IPS DF 6.9 (cell line): ENCODE results near the gene TMEM222.

Experiments
- DNase-seq: peaks from one replicate; pipeline ENCODE4 v3.0.0-alpha.2; 2013; ENCODE audit warnings: low read depth, low spot score
- H3K27ac ChIP-seq: one replicate; pipeline ENCODE4 v1.5.1; 2013; ENCODE audit warnings: low read length, control low read depth
- H3K27me3 ChIP-seq: 2 replicates; pipeline ENCODE4 v1.6.1; 2013; ENCODE audit warnings: mild to moderate bottlenecking, low read length; ENCODE audit not compliant: control insufficient read depth, insufficient read depth
- H3K36me3 ChIP-seq: 2 replicates; pipeline ENCODE4 v1.6.1; 2013; ENCODE audit warnings: low read length; ENCODE audit not compliant: control insufficient read depth, insufficient read depth
- H3K4me1 ChIP-seq: 2 replicates; pipeline ENCODE4 v1.6.1; 2013; ENCODE audit warnings: low read length; ENCODE audit not compliant: control insufficient read depth, insufficient read depth
- H3K4me3 ChIP-seq: 2 replicates; pipeline ENCODE4 v1.5.1; 2013; ENCODE audit warnings: mild to moderate bottlenecking, low read length
- H3K9me3 ChIP-seq: 2 replicates; pipeline ENCODE4 v1.6.1; 2013; ENCODE audit warnings: low read length, inconsistent platforms; ENCODE audit not compliant: control insufficient read depth, insufficient read depth
- WGBS: extraction: QIAGEN DNeasy Blood & Tissue Kit; methylation state at CpG from one replicate; pipeline ENCODE4 v1.1.7; 2013; ENCODE audit warnings: mixed read lengths, missing lambda C conversion rate; ENCODE audit not compliant: insufficient read length, insufficient coverage; 5-methylcytosine and 5-hydroxymethylcytosine counted together

Gene TMEM222

GRCh38 chr1:27296773-27297291, 25.1 kb upstream of the TMEM222 start:
- H3K4me3 ChIP-seq = no peak overlapping the region
- H3K27ac ChIP-seq = no peak overlapping the region
- no peaks in the 10 kb centered on the region for H3K9me3 ChIP-seq
- no peak for DNase-seq
- peaks cover 1% of the 10 kb centered on the region for H3K4me1 ChIP-seq
- H3K27me3 ChIP-seq = no peaks in the 10 kb centered on the region
- no CpG with 5 or more reads among the region's 10 CpGs for whole genome bisulfite sequencing
- no peaks in the 10 kb centered on the region for H3K36me3 ChIP-seq

GRCh38 chr1:27297903-27298302, 24.1 kb upstream of the TMEM222 start:
- H3K27me3 ChIP-seq = no peaks in the 10 kb centered on the region
- WGBS = no CpG with 5 or more reads among the region's 3 CpGs
- no peaks in the 10 kb centered on the region for H3K9me3 ChIP-seq
- no peaks in the 10 kb centered on the region for H3K36me3 ChIP-seq
- H3K27ac ChIP-seq = no peak overlapping the region
- H3K4me3 ChIP-seq = no peak overlapping the region
- peaks cover 1% of the 10 kb centered on the region for H3K4me1 ChIP-seq
- no peak for DNase-seq

- Histone ChIP-seq H3K4me3 (no peak overlapping the region), H3K9me3 (no peaks in the 10 kb centered on the region), H3K4me1 (peaks cover 1% of the 10 kb centered on the region), H3K36me3 (no peaks in the 10 kb centered on the region), H3K27ac (no peak overlapping the region), H3K27me3 (no peaks in the 10 kb centered on the region)
- DNase-seq = no peak
- no CpG with 5 or more reads among the region's 8 CpGs for WGBS
Observed at GRCh38 chr1:27298632-27299384, 23.2 kb upstream of the TMEM222 start.

- DNase-seq = no peak
- Histone ChIP-seq H3K27me3 (no peaks in the 10 kb centered on the region), H3K4me1 (peaks cover 1% of the 10 kb centered on the region), H3K27ac (no peak overlapping the region), H3K36me3 (no peaks in the 10 kb centered on the region), H3K4me3 (no peak overlapping the region), H3K9me3 (no peaks in the 10 kb centered on the region)
- WGBS = no CpG with 5 or more reads among the region's 14 CpGs
Observed at GRCh38 chr1:27299385-27300271, 22.3 kb upstream of the TMEM222 start.

GRCh38 chr1:27300341-27301051, 21.5 kb upstream of the TMEM222 start:
- no peaks in the 10 kb centered on the region for H3K9me3 ChIP-seq
- H3K27me3 ChIP-seq = no peaks in the 10 kb centered on the region
- H3K27ac ChIP-seq = no peak overlapping the region
- DNase-seq = no peak
- no peaks in the 10 kb centered on the region for H3K36me3 ChIP-seq
- no peak overlapping the region for H3K4me3 ChIP-seq
- peaks cover 1% of the 10 kb centered on the region for H3K4me1 ChIP-seq
- no CpG with 5 or more reads among the region's 5 CpGs for WGBS

- no peak for DNase-seq
- Histone ChIP-seq H3K9me3 (no peaks in the 10 kb centered on the region), H3K27me3 (no peaks in the 10 kb centered on the region), H3K4me1 (peaks cover 1% of the 10 kb centered on the region), H3K36me3 (no peaks in the 10 kb centered on the region), H3K4me3 (no peak overlapping the region), H3K27ac (no peak overlapping the region)
- WGBS = no CpG with 5 or more reads among the region's 8 CpGs
Observed at GRCh38 chr1:27301052-27301422, 20.9 kb upstream of the TMEM222 start.

- Histone ChIP-seq H3K36me3 (no peaks in the 10 kb centered on the region), H3K27ac (no peak overlapping the region), H3K4me3 (no peak overlapping the region), H3K27me3 (no peaks in the 10 kb centered on the region), H3K9me3 (no peaks in the 10 kb centered on the region), H3K4me1 (peaks cover 4% of the 10 kb centered on the region)
- no peak for DNase-seq
- no CpG with 5 or more reads among the region's 10 CpGs for WGBS
Observed at GRCh38 chr1:27301582-27302199, 20.3 kb upstream of the TMEM222 start.

- H3K9me3 ChIP-seq = no peaks in the 10 kb centered on the region
- no CpG with 5 or more reads among the region's 2 CpGs for WGBS
- peaks cover 8% of the 10 kb centered on the region for H3K4me1 ChIP-seq
- no peaks in the 10 kb centered on the region for H3K27me3 ChIP-seq
- no peak for DNase-seq
- no peaks in the 10 kb centered on the region for H3K36me3 ChIP-seq
- no peak overlapping the region for H3K27ac ChIP-seq
- H3K4me3 ChIP-seq = no peak overlapping the region
Observed at GRCh38 chr1:27302612-27303011, 19.4 kb upstream of the TMEM222 start.

GRCh38 chr1:27303509-27303908, 18.5 kb upstream of the TMEM222 start:
- no peak for DNase-seq
- no peaks in the 10 kb centered on the region for H3K9me3 ChIP-seq
- WGBS = no CpG with 5 or more reads among the region's 15 CpGs

GRCh38 chr1:27306071-27306470, 15.9 kb upstream of the TMEM222 start:
- H3K4me3 ChIP-seq = no peak overlapping the region
- H3K27me3 ChIP-seq = no peaks in the 10 kb centered on the region
- no peaks in the 10 kb centered on the region for H3K36me3 ChIP-seq
- no peak overlapping the region for H3K27ac ChIP-seq
- no peaks in the 10 kb centered on the region for H3K9me3 ChIP-seq
- H3K4me1 ChIP-seq = peaks cover 9% of the 10 kb centered on the region
- no CpG with 5 or more reads among the region's 11 CpGs for WGBS
- DNase-seq = no peak

More at GRCh38 chr1:27303509-27303908, 18.5 kb upstream of the TMEM222 start:
- H3K4me3 ChIP-seq = no peak overlapping the region
- H3K27me3 ChIP-seq = no peaks in the 10 kb centered on the region
- no peak overlapping the region for H3K27ac ChIP-seq
- peaks cover 11% of the 10 kb centered on the region for H3K4me1 ChIP-seq
- no peaks in the 10 kb centered on the region for H3K36me3 ChIP-seq
